A549 (cell line): ENCODE data around the gene SYNPR. TPM values are rescaled to one million over a fixed set of nuclear protein-coding genes. Genes with fewer than 3 reads are reported as not detected.

Experiments used
- ATAC-seq, 2 experiments: fragments of 200-7000 bp in 1 of 2; fragments of >200 bp in 1 of 2; cut with Nextera tagmentation in 1 of 2; cut with Tn5 transposase in 1 of 2; 3 replicates each; pipeline versions ENCODE4 v1.8.0 to v1.9.1; 2018 to 2020; ENCODE audit warnings: mild to moderate bottlenecking in 1 of 2, moderate library complexity in 1 of 2
- CTCF ChIA-PET: fragments of 300-600 bp; sonication (Branson Sonifier 250); formaldehyde crosslinking; extraction: SDS; loops from one replicate; lab custom pipeline; 2021; ENCODE audit warnings: antibody characterized with exemption, inconsistent platforms; lab: Yijun Ruan, JAX
- POLR2A ChIA-PET: fragments of 350-600 bp; formaldehyde crosslinking; extraction: SDS; loops from one replicate; lab custom pipeline; 2021; ENCODE audit warnings: antibody characterized with exemption, inconsistent platforms; lab: Yijun Ruan, JAX
- DNase-seq, 2 experiments: peaks; one replicate each; pipeline versions ENCODE4 v3.0.0 to v3.0.0-alpha.2; 2011 to 2016; ENCODE audit warnings: low read depth in 1 of 2, low spot score in 1 of 2
- FAIRE-seq: peaks from 2 replicates; lab custom pipeline; 2011; peaks lifted over from hg19 to GRCh38; lab: Jason Lieb, UNC
- H3K27ac ChIP-seq, 2 experiments: fragments of >200 bp; sonication (Bioruptor Twin); formaldehyde crosslinking; 3 replicates each; pipeline ENCODE4 v1.5.1; 2016 to 2017
- H3K4me1 ChIP-seq: fragments of >200 bp; sonication (Bioruptor Twin); formaldehyde crosslinking; 3 replicates; pipeline ENCODE4 v1.6.1; 2016
- H3K4me2 ChIP-seq: fragments of >200 bp; sonication (Bioruptor Twin); formaldehyde crosslinking; 3 replicates; pipeline ENCODE4 v1.6.1; 2016
- H3K4me3 ChIP-seq: fragments of >200 bp; sonication (Bioruptor Twin); formaldehyde crosslinking; 3 replicates; pipeline ENCODE4 v1.5.1; 2016
- H3K9me3 ChIP-seq: fragments of >200 bp; sonication (Bioruptor Twin); formaldehyde crosslinking; 3 replicates; pipeline ENCODE4 v1.6.1; 2016
- ATOH8 ChIP-seq: fragments of 250-450 bp; sonication (Bioruptor Pico); IDR thresholded peaks from 2 replicates; pipeline ENCODE4 v1.5.0; 2020; ENCODE audit warnings: low read depth, mild to moderate bottlenecking, moderate library complexity
- BHLHE40 ChIP-seq: IDR thresholded peaks from 2 replicates; pipeline ENCODE4 v1.6.1; 2012; ENCODE audit warnings: low read depth, low read length, inconsistent platforms
- CEBPB ChIP-seq, 2 experiments: fragments of >200 bp in 1 of 2; sonication (Bioruptor Twin) in 1 of 2; formaldehyde crosslinking in 1 of 2; IDR thresholded peaks; 2 replicates each; pipeline ENCODE4 v1.6.1; 2012 to 2016
- CHD4 ChIP-seq: fragments of 200-600 bp; sonication (generic); IDR thresholded peaks from 2 replicates; pipeline ENCODE4 v1.6.1; 2016; ENCODE audit warnings: antibody characterized with exemption, mild to moderate bottlenecking, borderline replicate concordance
- CTCF ChIP-seq: fragments of >200 bp; sonication (Bioruptor Twin); formaldehyde crosslinking; IDR thresholded peaks from 3 replicates; pipeline ENCODE4 v1.5.1; 2016
- EHMT2 ChIP-seq: fragments of 200-600 bp; sonication (generic); IDR thresholded peaks from 2 replicates; pipeline ENCODE4 v1.6.1; 2016; ENCODE audit warnings: antibody characterized with exemption, low read depth, mild to moderate bottlenecking, moderate library complexity
- FOSB ChIP-seq: fragments of 250-450 bp; sonication (Bioruptor Pico); IDR thresholded peaks from 2 replicates; pipeline ENCODE4 v1.5.0; 2020; ENCODE audit warnings: mild to moderate bottlenecking, moderate library complexity
- HOXA7 ChIP-seq: fragments of 250-450 bp; sonication (Bioruptor Pico); IDR thresholded peaks from 2 replicates; pipeline ENCODE4 v1.5.0; 2020; ENCODE audit warnings: mild to moderate bottlenecking, moderate library complexity
- HOXB13 ChIP-seq: fragments of 250-450 bp; sonication (Bioruptor Pico); IDR thresholded peaks from 2 replicates; pipeline ENCODE4 v1.5.0; 2020; ENCODE audit warnings: low read depth, mild to moderate bottlenecking, moderate library complexity
- JUN ChIP-seq, 2 experiments: fragments of >200 bp; sonication (Bioruptor Twin); formaldehyde crosslinking; IDR thresholded peaks; 2 replicates in 1 of 2; 3 replicates in 1 of 2; pipeline ENCODE4 v1.6.1; 2016 to 2017
- JUNB ChIP-seq: fragments of >200 bp; sonication (Bioruptor Twin); formaldehyde crosslinking; IDR thresholded peaks from 2 replicates; pipeline ENCODE4 v1.6.1; 2016
- MAFK ChIP-seq: fragments of 450-650 bp; IDR thresholded peaks from 2 replicates; pipeline ENCODE4 v1.6.1; 2014; ENCODE audit not compliant: partially characterized antibody
- NPAS2 ChIP-seq: fragments of 250-450 bp; sonication (Bioruptor Pico); IDR thresholded peaks from 2 replicates; pipeline ENCODE4 v1.8.0; 2022; ENCODE audit warnings: mild to moderate bottlenecking, moderate library complexity, borderline replicate concordance
- POLR2A ChIP-seq: IDR thresholded peaks from 2 replicates; pipeline ENCODE4 v1.6.1; 2012; ENCODE audit warnings: mild to moderate bottlenecking, low read length
- RARB ChIP-seq: fragments of 250-450 bp; sonication (Bioruptor Pico); IDR thresholded peaks from 2 replicates; pipeline ENCODE4 v1.8.0; 2021; ENCODE audit warnings: mild to moderate bottlenecking, moderate library complexity
- RCOR1 ChIP-seq: fragments of 150-350 bp; IDR thresholded peaks from 2 replicates; pipeline ENCODE4 v1.6.1; 2014; ENCODE audit warnings: antibody characterized with exemption, low read length, low read depth
- RFX5 ChIP-seq: fragments of 450-650 bp; IDR thresholded peaks from 2 replicates; pipeline ENCODE4 v1.7.1; 2014; ENCODE audit warnings: antibody characterized with exemption, mild to moderate bottlenecking, moderate library complexity
- RNF2 ChIP-seq: fragments of 200-600 bp; sonication (generic); IDR thresholded peaks from 2 replicates; pipeline ENCODE4 v1.6.1; 2016; ENCODE audit warnings: low read depth, mild to moderate bottlenecking, antibody characterized with exemption, moderate library complexity, borderline replicate concordance
- SREBF2 ChIP-seq: fragments of 450-650 bp; IDR thresholded peaks from 2 replicates; pipeline ENCODE4 v1.6.1; 2014; ENCODE audit warnings: mild to moderate bottlenecking, moderate library complexity
- TFCP2L1 ChIP-seq: fragments of 250-450 bp; sonication (Bioruptor Pico); IDR thresholded peaks from 2 replicates; pipeline ENCODE4 v1.5.0; 2021; ENCODE audit warnings: mild to moderate bottlenecking
- TP53 ChIP-seq: fragments of 250-450 bp; sonication (Bioruptor Pico); IDR thresholded peaks from 2 replicates; pipeline ENCODE4 v1.5.0; 2021; ENCODE audit warnings: mild to moderate bottlenecking, moderate library complexity
- USF2 ChIP-seq: fragments of 450-650 bp; IDR thresholded peaks from 2 replicates; pipeline ENCODE4 v1.6.1; 2014; ENCODE audit warnings: antibody characterized with exemption
- ZC3H11A ChIP-seq: fragments of 450-650 bp; IDR thresholded peaks from 2 replicates; pipeline ENCODE4 v1.6.1; 2014; ENCODE audit warnings: antibody characterized with exemption, mild to moderate bottlenecking
- WGBS: methylation state at CpG from one replicate; pipeline ENCODE4 v1.1.6; 2017; ENCODE audit errors: missing lambda C conversion rate; 5-methylcytosine and 5-hydroxymethylcytosine counted together
- polyA plus RNA-seq, 4 experiments: library from polyadenylated mRNA; depleted of rRNA in 3 of 4; stranded (reverse); fragments of >200 nt; fragmentation: RNase III in 1 of 4; extraction: RNeasy Plus Mini Kit Qiagen cat#74134 plus additional on column Dnase treatment in 1 of 4; gene quantifications; 2 replicates in 3 of 4; 3 replicates in 1 of 4; pipeline ENCODE4 v1.2.3, GENCODE V29; 2011 to 2017
- TF ChIP-seq, protein P1 (sequence below): fragments of >200 bp; sonication (Bioruptor Twin); formaldehyde crosslinking; IDR thresholded peaks from 2 replicates; pipeline ENCODE4 v1.6.1; 2016
- TF ChIP-seq, protein P2 (sequence below): fragments of 250-450 bp; sonication (Bioruptor Pico); IDR thresholded peaks from 2 replicates; pipeline ENCODE4 v1.5.0; 2021; ENCODE audit warnings: mild to moderate bottlenecking, moderate library complexity, borderline replicate concordance

SYNPR gene
- polyA plus RNA-seq, 2 of the 4 experiments (the other 2 are of a cell fraction): not detected

DNA sequence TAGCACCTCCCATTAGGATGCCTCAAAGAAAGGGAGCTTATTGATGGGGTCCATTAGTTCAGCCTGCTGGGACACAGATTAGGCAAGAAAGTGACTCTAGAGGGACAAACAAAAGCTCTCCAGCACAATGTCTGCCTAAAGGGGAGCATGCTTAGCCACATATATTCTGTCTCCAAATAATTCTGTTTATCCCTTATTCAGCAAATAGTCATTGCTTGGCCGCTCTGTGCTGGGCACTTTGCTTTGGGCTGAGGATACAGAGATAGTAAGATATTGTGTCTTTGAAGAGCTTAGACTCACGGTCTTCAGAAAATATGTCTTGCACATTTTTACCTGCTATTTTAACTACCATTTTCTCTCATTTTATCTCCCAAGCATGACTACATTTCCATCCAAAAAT, 159.8 kb downstream of the SYNPR start:
- H3K4me3 ChIP-seq: no peak overlapping the region
- no peaks in the 10 kb centered on the region for H3K9me3 ChIP-seq
- TF ChIP-seq MAFK (peak; percentile 46), RFX5 (no peak), USF2 (no peak), ZC3H11A (no peak)
- H3K4me2 ChIP-seq: no peak overlapping the region
- FAIRE-seq (no peak), DNase-seq (no peak), ATAC-seq (no peak)
- no peak overlapping the region for H3K27ac ChIP-seq
- WGBS: 22% methylated on average over 2 of the region's 2 CpGs
- ChIA-PET CTCF (no interaction called here), POLR2A (no interaction called here)
- H3K4me1 ChIP-seq: no peaks in the 10 kb centered on the region

DNA sequence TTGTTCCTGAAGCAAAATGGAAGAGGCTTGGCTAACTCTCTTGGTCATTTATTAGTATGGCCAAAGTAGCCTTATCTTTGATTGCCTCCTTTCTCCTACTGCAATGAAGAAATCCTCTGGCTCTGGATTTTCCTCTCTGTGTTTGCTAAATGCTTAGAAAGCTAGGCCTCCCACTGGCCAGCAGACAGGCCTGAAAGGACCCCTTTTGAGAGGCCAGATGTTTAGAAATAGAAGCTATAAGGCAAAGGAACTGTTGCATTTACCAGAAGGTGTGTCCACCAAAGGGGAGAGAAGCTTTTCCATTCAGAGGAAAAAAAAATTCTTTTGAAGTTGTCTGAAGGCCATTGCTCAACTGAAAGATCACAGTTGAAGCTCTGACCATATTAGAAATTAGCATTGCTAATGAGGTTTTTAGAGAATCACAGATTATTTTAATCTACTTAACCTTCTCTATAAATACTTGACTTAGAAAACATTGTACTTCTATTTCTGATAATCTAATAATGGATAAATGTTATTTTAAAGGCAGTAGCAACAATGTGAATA, 160.8 kb downstream of the SYNPR start:
- H3K4me1 ChIP-seq: no peaks in the 10 kb centered on the region
- no peak for DNase-seq
- H3K27ac ChIP-seq: no peak overlapping the region
- no peak for ATAC-seq
- H3K4me2 ChIP-seq: no peak overlapping the region
- ChIA-PET POLR2A (no interaction called here), CTCF (interaction anchor here (0.7 kb wide), 1 partner anchor 13 kb away, joined by 3 read pairs; no protein-coding TSS in a partner anchor)
- H3K4me3 ChIP-seq: no peak overlapping the region
- H3K9me3 ChIP-seq: no peaks in the 10 kb centered on the region
- FAIRE-seq: no peak
- TF ChIP-seq, protein P1, sequence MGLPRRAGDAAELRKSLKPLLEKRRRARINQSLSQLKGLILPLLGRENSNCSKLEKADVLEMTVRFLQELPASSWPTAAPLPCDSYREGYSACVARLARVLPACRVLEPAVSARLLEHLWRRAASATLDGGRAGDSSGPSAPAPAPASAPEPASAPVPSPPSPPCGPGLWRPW: no peak
- TF ChIP-seq FOSB (CRISPR knock-in tag): no peak
- TF ChIP-seq TP53 (CRISPR knock-in tag): no peak

- CTCF ChIA-PET: no interaction called here
- H3K4me1 ChIP-seq: no peaks in the 10 kb centered on the region
- no peaks in the 10 kb centered on the region for H3K9me3 ChIP-seq
- H3K4me3 ChIP-seq: no peak overlapping the region
- WGBS: 2% methylated on average over 2 of the region's 2 CpGs
- DNase-seq: no peak
- H3K4me2 ChIP-seq: no peak overlapping the region
- POLR2A ChIA-PET: no interaction called here
- H3K27ac ChIP-seq: no peak overlapping the region
- no peak for FAIRE-seq
- ATAC-seq: no peak
- TF ChIP-seq CEBPB (IDR thresholded peaks at IDR 0.05) (no peak), CHD4 (no peak), JUN (IDR thresholded peaks at IDR 0.05) (no peak), EHMT2 (no peak), RARB (CRISPR knock-in tag) (no peak), ATOH8 (no peak), RCOR1 (no peak), POLR2A (no peak), USF2 (no peak), JUNB (no peak), NPAS2 (no peak), TP53 (CRISPR knock-in tag) (no peak), HOXA7 (no peak), HOXB13 (CRISPR knock-in tag) (no peak), SREBF2 (no peak), CTCF (no peak), BHLHE40 (no peak), TFCP2L1 (no peak), RNF2 (no peak)
- TF ChIP-seq, protein P2, sequence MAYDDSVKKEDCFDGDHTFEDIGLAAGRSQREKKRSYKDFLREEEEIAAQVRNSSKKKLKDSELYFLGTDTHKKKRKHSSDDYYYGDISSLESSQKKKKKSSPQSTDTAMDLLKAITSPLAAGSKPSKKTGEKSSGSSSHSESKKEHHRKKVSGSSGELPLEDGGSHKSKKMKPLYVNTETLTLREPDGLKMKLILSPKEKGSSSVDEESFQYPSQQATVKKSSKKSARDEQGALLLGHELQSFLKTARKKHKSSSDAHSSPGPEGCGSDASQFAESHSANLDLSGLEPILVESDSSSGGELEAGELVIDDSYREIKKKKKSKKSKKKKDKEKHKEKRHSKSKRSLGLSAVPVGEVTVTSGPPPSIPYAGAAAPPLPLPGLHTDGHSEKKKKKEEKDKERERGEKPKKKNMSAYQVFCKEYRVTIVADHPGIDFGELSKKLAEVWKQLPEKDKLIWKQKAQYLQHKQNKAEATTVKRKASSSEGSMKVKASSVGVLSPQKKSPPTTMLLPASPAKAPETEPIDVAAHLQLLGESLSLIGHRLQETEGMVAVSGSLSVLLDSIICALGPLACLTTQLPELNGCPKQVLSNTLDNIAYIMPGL (CRISPR knock-in tag): no peak
- TF ChIP-seq, all 56 proteins: peak for 0
Measured at GRCh38 chr3:63441262-63441661, 163.2 kb downstream of the SYNPR start.
